ENCODE results near the gene RASL10A.
A peak's percentile ranks its signal among the peaks of the same experiment; 100 is the strongest.
"Not testable (repeated sequence)": the region's sequence is repeated elsewhere in the genome, so short reads cannot be mapped to it uniquely, and the experiment has no call there.

RASL10A gene

GRCh38 chr22:29315286-29316140 is at the start of gene RASL10A:
RASL10A (minus strand) TSS chr22:29315697; CDS start chr22:29315246, 451 bp downstream.
- DNase-seq: no peak
- in situ Hi-C loops (cut with MboI; ENCODE audit: low pct_unique_long_range_greater_than_20kb, low sequenced_read_pairs): no loop called here

- in situ Hi-C loops (cut with MboI; ENCODE audit: low pct_unique_long_range_greater_than_20kb, low sequenced_read_pairs): no loop called here
- DNase-seq: peak; percentile 37
Observed at GRCh38 chr22:29359469-29359868, 44.0 kb upstream of the RASL10A start.

GRCh38 chr22:29357193-29357890 is 41.8 kb upstream of the RASL10A start:
- in situ Hi-C loops (cut with MboI; ENCODE audit: low pct_unique_long_range_greater_than_20kb, low sequenced_read_pairs); DNase-seq: not testable (repeated sequence)

GRCh38 chr22:29353860-29354259 is 38.4 kb upstream of the RASL10A start:
- in situ Hi-C loops (cut with MboI; ENCODE audit: low pct_unique_long_range_greater_than_20kb, low sequenced_read_pairs): no loop called here
- no peak for DNase-seq

GRCh38 chr22:29353286-29353685 is 37.8 kb upstream of the RASL10A start:
- in situ Hi-C loops (cut with MboI; ENCODE audit: low pct_unique_long_range_greater_than_20kb, low sequenced_read_pairs): no loop called here
- DNase-seq: no peak

- in situ Hi-C loops (cut with MboI; ENCODE audit: low pct_unique_long_range_greater_than_20kb, low sequenced_read_pairs): no loop called here
- no peak for DNase-seq
Observed at GRCh38 chr22:29352778-29353177, 37.3 kb upstream of the RASL10A start.

GRCh38 chr22:29351891-29352290 is 36.4 kb upstream of the RASL10A start:
- DNase-seq: no peak
- in situ Hi-C loops (cut with MboI; ENCODE audit: low pct_unique_long_range_greater_than_20kb, low sequenced_read_pairs): no loop called here

GRCh38 chr22:29351042-29351441 is 35.5 kb upstream of the RASL10A start:
- in situ Hi-C loops (cut with MboI; ENCODE audit: low pct_unique_long_range_greater_than_20kb, low sequenced_read_pairs): no loop called here
- no peak for DNase-seq

- DNase-seq: no peak
- in situ Hi-C loops (cut with MboI; ENCODE audit: low pct_unique_long_range_greater_than_20kb, low sequenced_read_pairs): no loop called here
Observed at GRCh38 chr22:29348956-29349355, 33.5 kb upstream of the RASL10A start.

- no peak for DNase-seq
- in situ Hi-C loops (cut with MboI; ENCODE audit: low pct_unique_long_range_greater_than_20kb, low sequenced_read_pairs): no loop called here
Observed at GRCh38 chr22:29348041-29348440, 32.5 kb upstream of the RASL10A start.

- in situ Hi-C loops (cut with MboI; ENCODE audit: low pct_unique_long_range_greater_than_20kb, low sequenced_read_pairs): no loop called here
- DNase-seq: no peak
Observed at GRCh38 chr22:29346659-29347058, 31.2 kb upstream of the RASL10A start.

GRCh38 chr22:29345932-29346331 is 30.4 kb upstream of the RASL10A start:
- no peak for DNase-seq
- in situ Hi-C loops (cut with MboI; ENCODE audit: low pct_unique_long_range_greater_than_20kb, low sequenced_read_pairs): no loop called here

- in situ Hi-C loops (cut with MboI; ENCODE audit: low pct_unique_long_range_greater_than_20kb, low sequenced_read_pairs); DNase-seq: not testable (repeated sequence)
Observed at GRCh38 chr22:29344889-29345288, 29.4 kb upstream of the RASL10A start.

- in situ Hi-C loops (cut with MboI; ENCODE audit: low pct_unique_long_range_greater_than_20kb, low sequenced_read_pairs): no loop called here
- no peak for DNase-seq
Observed at GRCh38 chr22:29344137-29344536, 28.6 kb upstream of the RASL10A start.

- in situ Hi-C loops (cut with MboI; ENCODE audit: low pct_unique_long_range_greater_than_20kb, low sequenced_read_pairs): no loop called here
- no peak for DNase-seq
Observed at GRCh38 chr22:29343313-29343805, 27.9 kb upstream of the RASL10A start.

GRCh38 chr22:29342577-29343312 is 27.2 kb upstream of the RASL10A start:
- in situ Hi-C loops (cut with MboI; ENCODE audit: low pct_unique_long_range_greater_than_20kb, low sequenced_read_pairs): no loop called here
- no peak for DNase-seq

- no peak for DNase-seq
- in situ Hi-C loops (cut with MboI; ENCODE audit: low pct_unique_long_range_greater_than_20kb, low sequenced_read_pairs): no loop called here
Observed at GRCh38 chr22:29342177-29342576, 26.7 kb upstream of the RASL10A start.

- no peak for DNase-seq
- in situ Hi-C loops (cut with MboI; ENCODE audit: low pct_unique_long_range_greater_than_20kb, low sequenced_read_pairs): no loop called here
Observed at GRCh38 chr22:29341849-29342127, 26.3 kb upstream of the RASL10A start.

- DNase-seq: no peak
Observed at GRCh38 chr22:29341056-29341848, 25.8 kb upstream of the RASL10A start.

More at GRCh38 chr22:29341056-29341848, 25.8 kb upstream of the RASL10A start:
- in situ Hi-C loops (cut with MboI; ENCODE audit: low pct_unique_long_range_greater_than_20kb, low sequenced_read_pairs): no loop called here

Data from KBM-7 (cell line).